GM12878 (cell line): ENCODE measurements around the gene ZNF280D. TPM values are rescaled to one million over a fixed set of nuclear protein-coding genes. Genes with fewer than 3 reads are reported as not detected.

Experiments used
- ATAC-seq: fragments of 200-7000 bp; cut with Tn5 transposase; 3 replicates; pipeline ENCODE4 v1.9.1; 2020; ENCODE audit warnings: mild to moderate bottlenecking, moderate library complexity
- BruUV-seq: library from RNA; stranded (reverse); fragments of 400-500 nt; replicated peaks from 2 replicates; lab custom pipeline; 2021; lab: Mats Ljungman, UMichigan
- CTCF ChIA-PET: fragments of 300-600 bp; sonication (Branson Sonifier 250); formaldehyde crosslinking; extraction: SDS; loops from one replicate; lab custom pipeline; 2021; ENCODE audit warnings: inconsistent platforms; lab: Yijun Ruan, JAX
- POLR2A ChIA-PET: fragments of 350-600 bp; formaldehyde crosslinking; extraction: SDS; loops from one replicate; lab custom pipeline; 2021; ENCODE audit warnings: inconsistent platforms; lab: Charles Lee
- RAD21 ChIA-PET: fragments of 300-600 bp; sonication (Branson Sonifier 250); formaldehyde crosslinking; loops from one replicate; lab custom pipeline; 2023; ENCODE audit warnings: antibody characterized with exemption; ENCODE audit not compliant: unreplicated experiment; lab: Charles Lee
- SMC1A ChIA-PET: fragments of 300-600 bp; sonication (Branson Sonifier 250); formaldehyde crosslinking; loops from one replicate; lab custom pipeline; 2023; ENCODE audit not compliant: unreplicated experiment, uncharacterized antibody; lab: Charles Lee
- DNase-seq: peaks from one replicate; pipeline ENCODE4 v3.0.0-alpha.2; 2011; ENCODE audit warnings: low read depth, low spot score
- FAIRE-seq: peaks from 3 replicates; lab custom pipeline; 2011; peaks lifted over from hg19 to GRCh38; lab: Jason Lieb, UNC
- H2AFZ ChIP-seq: 2 replicates; pipeline ENCODE4 v1.6.0; 2011; ENCODE audit warnings: low read depth, low read length, control low read depth; ENCODE audit not compliant: control insufficient read depth
- H3K27ac ChIP-seq: 2 replicates; pipeline ENCODE4 v1.5.1; 2011; ENCODE audit warnings: control low read depth; ENCODE audit not compliant: control insufficient read depth, insufficient read depth
- H3K27me3 ChIP-seq, 2 experiments: replicated peaks in 1 of 2; 2 replicates each; pipeline versions ENCODE4 v1.6.0 to v1.6.1; 2011; ENCODE audit warnings: low read length in 1 of 2; ENCODE audit not compliant: control insufficient read depth in 2 of 2, insufficient read depth in 2 of 2
- H3K36me3 ChIP-seq, 2 experiments: 2 replicates each; pipeline ENCODE4 v1.5.1; 2011; ENCODE audit warnings: low read length in 1 of 2; ENCODE audit not compliant: control insufficient read depth in 2 of 2, insufficient read depth in 2 of 2
- H3K4me1 ChIP-seq: 2 replicates; pipeline ENCODE4 v1.6.1; 2011; ENCODE audit warnings: mild to moderate bottlenecking, low read length, moderate library complexity, mixed read lengths; ENCODE audit not compliant: control insufficient read depth, insufficient read depth
- H3K4me2 ChIP-seq: 2 replicates; pipeline ENCODE4 v1.6.0; 2011; ENCODE audit warnings: control low read depth; ENCODE audit not compliant: control insufficient read depth, insufficient read depth
- H3K4me3 ChIP-seq: fragments of 200-600 bp; sonication (generic); 2 replicates; pipeline ENCODE4 v1.5.1; 2016
- H3K79me2 ChIP-seq: 2 replicates; pipeline ENCODE4 v1.6.0; 2011; ENCODE audit warnings: low read length; ENCODE audit not compliant: control insufficient read depth, insufficient read depth
- H3K9ac ChIP-seq: 2 replicates; pipeline ENCODE4 v1.8.0; 2011; ENCODE audit warnings: low read length, control low read depth, mixed read lengths; ENCODE audit not compliant: control insufficient read depth, insufficient read depth
- H3K9me3 ChIP-seq: replicated peaks from 3 replicates; pipeline ENCODE4 v1.5.1; 2011; ENCODE audit warnings: mild to moderate bottlenecking, low read length; ENCODE audit not compliant: control insufficient read depth, insufficient read depth
- H4K20me1 ChIP-seq: 2 replicates; pipeline ENCODE4 v1.6.0; 2011; ENCODE audit not compliant: control insufficient read depth, insufficient read depth
- ASH2L ChIP-seq: fragments of 300-600, 200-600 bp; sonication (generic); IDR thresholded peaks from 2 replicates; pipeline ENCODE4 v1.6.1; 2017; ENCODE audit warnings: low read depth, mild to moderate bottlenecking, borderline replicate concordance
- ATF3 ChIP-seq: IDR thresholded peaks from 2 replicates; pipeline ENCODE4 v1.6.1; 2011; ENCODE audit warnings: low read depth, mild to moderate bottlenecking, low read length, moderate library complexity, borderline replicate concordance; ENCODE audit errors: extremely low read depth
- DPF2 ChIP-seq: fragments of 450-650 bp; IDR thresholded peaks from 2 replicates; pipeline ENCODE4 v1.6.1; 2017; ENCODE audit warnings: mild to moderate bottlenecking
- EGR1 ChIP-seq, 2 experiments: IDR thresholded peaks; 1 replicate in 1 of 2; 2 replicates in 1 of 2; pipeline ENCODE4 v1.6.1; 2011 to 2012; ENCODE audit warnings: low read depth in 2 of 2, low read length in 2 of 2, borderline replicate concordance in 1 of 2, mild to moderate bottlenecking in 1 of 2, moderate library complexity in 1 of 2
- GABPA ChIP-seq: IDR thresholded peaks from 2 replicates; pipeline ENCODE4 v1.6.1; 2014; ENCODE audit warnings: antibody characterized with exemption, low read depth, mild to moderate bottlenecking, inconsistent platforms
- KDM1A ChIP-seq: fragments of 200-600 bp; sonication (generic); IDR thresholded peaks from 2 replicates; pipeline ENCODE4 v1.6.1; 2016; ENCODE audit warnings: borderline replicate concordance
- LARP7 ChIP-seq: fragments of 450-650 bp; IDR thresholded peaks from 2 replicates; pipeline ENCODE4 v1.6.1; 2017; ENCODE audit warnings: mild to moderate bottlenecking
- NR2F1 ChIP-seq: fragments of 450-650 bp; conservative IDR thresholded peaks from 2 replicates; pipeline ENCODE4 v1.6.1; 2017; ENCODE audit warnings: mild to moderate bottlenecking
- PRDM15 ChIP-seq: fragments of 450-650 bp; formaldehyde crosslinking; IDR thresholded peaks from 2 replicates; pipeline ENCODE4 v1.4.0; 2020; ENCODE audit warnings: mild to moderate bottlenecking, moderate library complexity
- RELA ChIP-seq: fragments of 450-650 bp; IDR thresholded peaks from 2 replicates; pipeline ENCODE4 v1.8.0; 2014; ENCODE audit warnings: borderline replicate concordance; ENCODE audit not compliant: partially characterized antibody
- SIN3A ChIP-seq: IDR thresholded peaks from 2 replicates; pipeline ENCODE4 v1.6.1; 2012; ENCODE audit warnings: low read depth, low read length, improper control_type of control experiment
- SP1 ChIP-seq: IDR thresholded peaks from one replicate; pipeline ENCODE4 v1.6.1; 2011; ENCODE audit warnings: low read depth, low read length
- ZNF217 ChIP-seq: fragments of 450-650 bp; IDR thresholded peaks from 2 replicates; pipeline ENCODE4 v1.6.1; 2017; ENCODE audit warnings: antibody characterized with exemption, mild to moderate bottlenecking
- in situ Hi-C: fragments of 300-500 bp; cut with MboI; formaldehyde crosslinking; loops from 9 replicates; pipeline ENCODE4 v1.14.3; 2018; ENCODE audit warnings: mixed read lengths
- intact Hi-C: fragments of 100-400 bp; cut with micrococcal nuclease; formaldehyde crosslinking; loops from one replicate; pipeline ENCODE4 v1.14.2; 2022; ENCODE audit not compliant: unreplicated experiment
- polyA plus RNA-seq, 11 experiments: library from polyadenylated mRNA; depleted of rRNA in 4 of 11; unstranded in 6 of 11; stranded (reverse) in 5 of 11; fragments of >200 nt; fragmentation: Nextera tagmentation in 4 of 11; fragmentation: Illumina TruSeq in 1 of 11; extraction: Ambion mirVana in 4 of 11; extraction: Trizol in 1 of 11; gene quantifications; 1 replicate in 1 of 11; 2 replicates in 10 of 11; pipeline versions ENCODE4 v1.2.1 to v1.2.3, GENCODE V29; 2011 to 2016; ENCODE audit warnings: inconsistent platforms in 2 of 11, missing spikeins in 2 of 11, low read depth in 1 of 11
- total RNA-seq, 4 experiments: library from RNA; depleted of rRNA in 3 of 4; stranded (reverse); fragments of >200 nt in 3 of 4; fragmentation: Illumina TruSeq in 1 of 4; extraction: Trizol in 1 of 4; gene quantifications; 2 replicates each; pipeline versions ENCODE4 v1.2.1 to v1.2.3, GENCODE V29; 2013 to 2021
- TF ChIP-seq, protein P1 (sequence below): IDR thresholded peaks from 2 replicates; pipeline ENCODE4 v1.6.1; 2012; ENCODE audit warnings: mild to moderate bottlenecking, low read depth, low read length
- TF ChIP-seq, protein P2 (sequence below): fragments of 450-650 bp; IDR thresholded peaks from 2 replicates; pipeline ENCODE4 v1.6.1; 2017; ENCODE audit warnings: mild to moderate bottlenecking, low read depth, inconsistent platforms; ENCODE audit not compliant: poor library complexity, severe bottlenecking

Gene ZNF280D
- total and polyA plus RNA-seq, 10 of the 15 experiments (the other 5 are each of a cell fraction or from before 2014, with no cell fraction given), result 5.6 to 18.6 (median 8.6) TPM

DNA sequence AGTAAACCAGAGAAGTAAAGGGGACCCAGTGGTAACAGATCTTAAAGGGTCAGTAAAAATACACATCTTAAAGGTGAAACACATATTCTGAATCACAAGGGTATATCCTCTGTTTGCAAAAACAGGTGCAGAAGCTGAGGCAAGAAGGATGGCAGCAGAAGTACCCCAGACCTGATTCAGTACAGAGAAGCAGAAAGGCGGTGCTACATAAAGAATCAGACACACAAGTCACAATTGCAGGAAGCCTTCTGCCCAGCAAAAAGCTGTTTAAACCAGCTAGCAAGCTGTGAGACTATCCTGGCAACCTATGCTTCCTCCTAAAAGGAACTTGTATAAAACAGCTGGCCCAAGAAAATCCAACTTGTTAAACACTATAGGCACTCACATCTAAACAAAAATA is 49.4 kb downstream of the ZNF280D start (continued):
- TF ChIP-seq, protein P1, sequence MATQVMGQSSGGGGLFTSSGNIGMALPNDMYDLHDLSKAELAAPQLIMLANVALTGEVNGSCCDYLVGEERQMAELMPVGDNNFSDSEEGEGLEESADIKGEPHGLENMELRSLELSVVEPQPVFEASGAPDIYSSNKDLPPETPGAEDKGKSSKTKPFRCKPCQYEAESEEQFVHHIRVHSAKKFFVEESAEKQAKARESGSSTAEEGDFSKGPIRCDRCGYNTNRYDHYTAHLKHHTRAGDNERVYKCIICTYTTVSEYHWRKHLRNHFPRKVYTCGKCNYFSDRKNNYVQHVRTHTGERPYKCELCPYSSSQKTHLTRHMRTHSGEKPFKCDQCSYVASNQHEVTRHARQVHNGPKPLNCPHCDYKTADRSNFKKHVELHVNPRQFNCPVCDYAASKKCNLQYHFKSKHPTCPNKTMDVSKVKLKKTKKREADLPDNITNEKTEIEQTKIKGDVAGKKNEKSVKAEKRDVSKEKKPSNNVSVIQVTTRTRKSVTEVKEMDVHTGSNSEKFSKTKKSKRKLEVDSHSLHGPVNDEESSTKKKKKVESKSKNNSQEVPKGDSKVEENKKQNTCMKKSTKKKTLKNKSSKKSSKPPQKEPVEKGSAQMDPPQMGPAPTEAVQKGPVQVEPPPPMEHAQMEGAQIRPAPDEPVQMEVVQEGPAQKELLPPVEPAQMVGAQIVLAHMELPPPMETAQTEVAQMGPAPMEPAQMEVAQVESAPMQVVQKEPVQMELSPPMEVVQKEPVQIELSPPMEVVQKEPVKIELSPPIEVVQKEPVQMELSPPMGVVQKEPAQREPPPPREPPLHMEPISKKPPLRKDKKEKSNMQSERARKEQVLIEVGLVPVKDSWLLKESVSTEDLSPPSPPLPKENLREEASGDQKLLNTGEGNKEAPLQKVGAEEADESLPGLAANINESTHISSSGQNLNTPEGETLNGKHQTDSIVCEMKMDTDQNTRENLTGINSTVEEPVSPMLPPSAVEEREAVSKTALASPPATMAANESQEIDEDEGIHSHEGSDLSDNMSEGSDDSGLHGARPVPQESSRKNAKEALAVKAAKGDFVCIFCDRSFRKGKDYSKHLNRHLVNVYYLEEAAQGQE, result no peak
- TF ChIP-seq LARP7 (no peak), GABPA (no peak), SP1 (no peak), DPF2 (no peak), ASH2L (no peak), RELA (no peak)
- TF ChIP-seq, all 136 proteins: peak for 0

DNA sequence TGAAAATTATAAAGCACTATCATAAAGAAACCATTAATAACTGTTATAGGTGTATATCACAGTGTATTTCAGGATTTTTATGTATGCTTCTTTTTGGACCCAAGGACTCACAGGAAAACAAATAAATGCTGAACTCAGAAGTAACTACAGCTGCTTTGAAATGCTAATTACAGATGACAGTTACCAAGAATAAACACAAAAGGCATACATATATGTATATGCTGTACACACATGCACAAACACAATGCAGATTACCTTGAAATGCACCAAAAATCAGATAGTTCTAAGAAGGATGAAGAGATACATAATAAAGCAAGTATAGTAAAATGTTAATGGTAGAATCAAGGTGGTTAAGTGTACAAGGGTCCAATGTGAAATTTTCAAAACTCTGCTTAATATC is 52.2 kb downstream of the ZNF280D start:
- FAIRE-seq (no peak), DNase-seq (no peak), ATAC-seq (no peak)
- no TSS peak for BruUV-seq
- no peak overlapping the region for H3K4me3 ChIP-seq
- H3K27ac ChIP-seq, result no peak overlapping the region
- H3K4me2 ChIP-seq, result no peak overlapping the region
- H3K9me3 ChIP-seq, result no peaks in the 10 kb centered on the region
- no peaks in the 10 kb centered on the region for H3K79me2 ChIP-seq
- H3K9ac ChIP-seq, result no peak overlapping the region
- ChIA-PET SMC1A (interaction anchor here (0.6 to 1.6 kb wide), 2 partner anchors 10 to 532 kb away, joined by 3 read pairs; no protein-coding TSS in a partner anchor), RAD21 (no interaction called here), POLR2A (no interaction called here), CTCF (no interaction called here)
- H4K20me1 ChIP-seq, result no peaks in the 10 kb centered on the region
- H3K27me3 ChIP-seq, result no peaks in the 10 kb centered on the region
- H2AFZ ChIP-seq, result no peak overlapping the region
- in situ Hi-C loops, result no loop called here
- intact Hi-C loops, result no loop called here
- no peaks in the 10 kb centered on the region for H3K36me3 ChIP-seq
- no peaks in the 10 kb centered on the region for H3K4me1 ChIP-seq
- no peak for TF ChIP-seq ATF3
- TF ChIP-seq KDM1A, result no peak
- no peak for TF ChIP-seq NR2F1
- no peak for TF ChIP-seq ZNF217
- TF ChIP-seq PRDM15 (CRISPR knock-in tag), result no peak
- TF ChIP-seq SIN3A, result no peak
- TF ChIP-seq, protein P2, sequence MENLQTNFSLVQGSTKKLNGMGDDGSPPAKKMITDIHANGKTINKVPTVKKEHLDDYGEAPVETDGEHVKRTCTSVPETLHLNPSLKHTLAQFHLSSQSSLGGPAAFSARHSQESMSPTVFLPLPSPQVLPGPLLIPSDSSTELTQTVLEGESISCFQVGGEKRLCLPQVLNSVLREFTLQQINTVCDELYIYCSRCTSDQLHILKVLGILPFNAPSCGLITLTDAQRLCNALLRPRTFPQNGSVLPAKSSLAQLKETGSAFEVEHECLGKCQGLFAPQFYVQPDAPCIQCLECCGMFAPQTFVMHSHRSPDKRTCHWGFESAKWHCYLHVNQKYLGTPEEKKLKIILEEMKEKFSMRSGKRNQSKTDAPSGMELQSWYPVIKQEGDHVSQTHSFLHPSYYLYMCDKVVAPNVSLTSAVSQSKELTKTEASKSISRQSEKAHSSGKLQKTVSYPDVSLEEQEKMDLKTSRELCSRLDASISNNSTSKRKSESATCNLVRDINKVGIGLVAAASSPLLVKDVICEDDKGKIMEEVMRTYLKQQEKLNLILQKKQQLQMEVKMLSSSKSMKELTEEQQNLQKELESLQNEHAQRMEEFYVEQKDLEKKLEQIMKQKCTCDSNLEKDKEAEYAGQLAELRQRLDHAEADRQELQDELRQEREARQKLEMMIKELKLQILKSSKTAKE, result no peak
- no peak for TF ChIP-seq EGR1 (IDR thresholded peaks at IDR 0.05; ENCODE audit: borderline replicate concordance in 1 of 2, low read depth in 2 of 2, low read length in 2 of 2)
